Ovary (tissue), 9 donors: ENCODE measurements around the gene KRTAP5-2. TPM values are rescaled to one million over a fixed set of nuclear protein-coding genes. Genes with fewer than 3 reads are reported as not detected.
A peak's percentile ranks its signal among the peaks of the same experiment; 100 is the strongest.

Experiments
- DNase-seq, 5 donors: peaks; one replicate each; pipeline ENCODE4 v3.0.0-alpha.2; 2019 to 2020
- H3K27ac ChIP-seq, 2 donors: fragments of 200-600 bp; one replicate each; pipeline versions ENCODE4 v1.5.1 to v1.8.0; 2019 to 2022
- H3K27me3 ChIP-seq: fragments of 200-600 bp; one replicate; pipeline ENCODE4 v1.8.0; 2022
- H3K36me3 ChIP-seq: fragments of 200-600 bp; sonication (generic); one replicate; pipeline ENCODE4 v1.5.1; 2019
- H3K4me1 ChIP-seq: one replicate; pipeline ENCODE4 v1.8.1; 2013; ENCODE audit warnings: mild to moderate bottlenecking, moderate library complexity; ENCODE audit not compliant: insufficient read depth
- H3K4me3 ChIP-seq: fragments of 200-600 bp; sonication (generic); one replicate; pipeline ENCODE4 v1.5.1; 2017
- H3K9me3 ChIP-seq, 2 donors: fragments of 200-600 bp in 1 of 2; sonication (generic) in 1 of 2; one replicate each; pipeline versions ENCODE4 v1.5.1 to v1.8.1; 2013 to 2019; ENCODE audit warnings: mild to moderate bottlenecking in 1 of 2, moderate library complexity in 1 of 2
- EP300 ChIP-seq: sonication (generic); formaldehyde crosslinking; IDR thresholded peaks from one replicate; pipeline ENCODE4 v1.6.1; 2017; ENCODE audit warnings: antibody characterized with exemption
- POLR2A ChIP-seq: fragments of 450-650 bp; IDR thresholded peaks from one replicate; pipeline ENCODE4 v1.6.1; 2017; ENCODE audit warnings: antibody characterized with exemption, mild to moderate bottlenecking, moderate library complexity
- WGBS, 3 donors: extraction: QIAGEN DNeasy Blood & Tissue Kit in 1 of 3; methylation state at CpG; one replicate each; pipeline versions ENCODE4 v1.1.5 to v1.1.7; 2013 to 2017; 5-methylcytosine and 5-hydroxymethylcytosine counted together
- intact Hi-C, 4 donors: fragments of 100-400 bp; cut with DNase I; formaldehyde crosslinking; loops; one replicate each; pipeline versions ENCODE4 v1.11.0 to v1.15.1; 2022 to 2023
- polyA plus RNA-seq, 2 donors: library from polyadenylated mRNA; stranded (reverse); fragments of 200-250 nt in 1 of 2; fragments of 350-450 nt in 1 of 2; fragmentation: Illumina TruSeq in 1 of 2; extraction: RNeasy Lipid Tissue Mini Kit (QIAGEN cat#74804) in 1 of 2; gene quantifications; one replicate each; pipeline ENCODE4 v1.2.3, GENCODE V29; 2013 to 2014
- total RNA-seq, 7 donors: library from RNA; depleted of rRNA in 2 of 7; stranded (reverse); fragments of >200 nt in 2 of 7; fragmentation: NEBNext Ultra II Directional in 3 of 7; extraction: Animal tissue kit (Norgen Biotek cat#: 25700) in 3 of 7; gene quantifications; one replicate each; pipeline versions ENCODE4 v1.1.0 to v1.2.4, GENCODE V29; 2016 to 2023
- TF ChIP-seq, protein P1 (sequence below), 3 donors: fragments of 450-650 bp in 2 of 3; fragments of 200-600 bp in 1 of 3; IDR thresholded peaks; one replicate each; pipeline versions ENCODE4 v1.5.1 to v1.8.0; 2016 to 2022; ENCODE audit warnings: antibody characterized with exemption in 3 of 3, mild to moderate bottlenecking in 1 of 3
- donor health status: DM: no; HTN: no; CAD: no; lungs with moderate emphysema.
- donor health status: DM: no; HTN: no; CAD: no.
- donor health status: Bipolar disorder and iron deficiency.
- donor health status: DM: yes; HTN: yes; CAD: no.
- donor health status: DM: no; HTN: no; CAD: no.
- donor health status: DM: yes; HTN: yes; CAD: no.

KRTAP5-2 gene
- total and polyA plus RNA-seq, 9 donors = not detected

DNA sequence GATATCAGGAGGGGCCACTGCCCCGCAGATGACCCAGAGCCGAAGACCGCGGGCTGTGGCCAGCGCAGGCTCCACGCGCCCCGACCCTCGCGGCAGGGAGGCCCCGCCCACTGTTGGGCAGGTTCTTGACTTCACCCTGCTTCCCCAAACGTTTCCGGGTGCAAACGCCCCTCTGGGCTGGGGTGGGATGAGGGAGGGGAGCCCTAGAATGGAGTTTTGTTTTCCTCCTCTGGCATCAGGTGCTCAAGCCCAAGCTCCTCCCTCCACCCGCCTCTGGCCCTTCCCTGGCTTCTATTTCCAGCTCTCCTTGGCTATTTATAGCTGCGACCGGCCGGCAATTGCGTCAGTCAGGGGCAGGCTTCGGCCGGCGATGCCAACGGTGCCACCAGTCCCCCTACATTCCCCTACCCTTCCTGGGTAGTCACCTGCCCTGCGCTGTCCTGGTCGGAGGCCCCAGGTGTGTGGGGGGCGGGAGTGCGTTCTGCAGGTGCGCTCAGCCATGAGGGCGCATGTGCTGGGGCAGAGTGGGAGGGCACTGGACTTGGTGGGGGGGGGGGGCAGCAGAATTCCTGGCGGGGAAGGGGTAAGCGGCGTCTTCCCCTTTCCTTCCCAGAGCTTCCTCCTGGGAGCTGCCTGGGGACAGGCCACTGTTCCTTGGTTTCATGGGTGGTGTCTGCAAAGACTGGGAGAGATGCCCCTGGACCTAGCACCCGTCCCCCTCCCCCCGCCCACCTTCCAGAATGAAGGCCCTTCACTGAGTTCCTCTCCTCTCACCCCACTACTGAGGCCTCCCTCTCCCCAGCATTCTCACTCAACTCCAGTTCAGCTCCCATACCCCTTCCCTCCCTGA lies 49.6 kb downstream of the KRTAP5-2 start:
- H3K4me1 ChIP-seq = peaks cover 2% of the 10 kb centered on the region
- H3K36me3 ChIP-seq = no peaks in the 10 kb centered on the region
- TF ChIP-seq EP300 (no peak), POLR2A (no peak)
- TF ChIP-seq, protein P1, sequence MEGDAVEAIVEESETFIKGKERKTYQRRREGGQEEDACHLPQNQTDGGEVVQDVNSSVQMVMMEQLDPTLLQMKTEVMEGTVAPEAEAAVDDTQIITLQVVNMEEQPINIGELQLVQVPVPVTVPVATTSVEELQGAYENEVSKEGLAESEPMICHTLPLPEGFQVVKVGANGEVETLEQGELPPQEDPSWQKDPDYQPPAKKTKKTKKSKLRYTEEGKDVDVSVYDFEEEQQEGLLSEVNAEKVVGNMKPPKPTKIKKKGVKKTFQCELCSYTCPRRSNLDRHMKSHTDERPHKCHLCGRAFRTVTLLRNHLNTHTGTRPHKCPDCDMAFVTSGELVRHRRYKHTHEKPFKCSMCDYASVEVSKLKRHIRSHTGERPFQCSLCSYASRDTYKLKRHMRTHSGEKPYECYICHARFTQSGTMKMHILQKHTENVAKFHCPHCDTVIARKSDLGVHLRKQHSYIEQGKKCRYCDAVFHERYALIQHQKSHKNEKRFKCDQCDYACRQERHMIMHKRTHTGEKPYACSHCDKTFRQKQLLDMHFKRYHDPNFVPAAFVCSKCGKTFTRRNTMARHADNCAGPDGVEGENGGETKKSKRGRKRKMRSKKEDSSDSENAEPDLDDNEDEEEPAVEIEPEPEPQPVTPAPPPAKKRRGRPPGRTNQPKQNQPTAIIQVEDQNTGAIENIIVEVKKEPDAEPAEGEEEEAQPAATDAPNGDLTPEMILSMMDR (IDR thresholded peaks at IDR 0.05) = no peak
- H3K27ac ChIP-seq = peak overlapping the region in 1 of 2 donors; percentile 52
- H3K4me3 ChIP-seq = peak overlapping the region; percentile 16
- peak; percentile 32 to 62 (median 56) for DNase-seq
- 4 to 15% (median 8%) methylated on average over 23 to 34 of the region's 34 CpGs for WGBS, 3 donors
- intact Hi-C loops = loop anchor here in 1 of 4 donors (1.0 kb wide), 1 partner anchor 24 kb away; the partner anchor contains the start of gene DUSP8
- H3K9me3 ChIP-seq = no peaks in the 10 kb centered on the region
- peaks cover 6% of the 10 kb centered on the region for H3K27me3 ChIP-seq

DNA sequence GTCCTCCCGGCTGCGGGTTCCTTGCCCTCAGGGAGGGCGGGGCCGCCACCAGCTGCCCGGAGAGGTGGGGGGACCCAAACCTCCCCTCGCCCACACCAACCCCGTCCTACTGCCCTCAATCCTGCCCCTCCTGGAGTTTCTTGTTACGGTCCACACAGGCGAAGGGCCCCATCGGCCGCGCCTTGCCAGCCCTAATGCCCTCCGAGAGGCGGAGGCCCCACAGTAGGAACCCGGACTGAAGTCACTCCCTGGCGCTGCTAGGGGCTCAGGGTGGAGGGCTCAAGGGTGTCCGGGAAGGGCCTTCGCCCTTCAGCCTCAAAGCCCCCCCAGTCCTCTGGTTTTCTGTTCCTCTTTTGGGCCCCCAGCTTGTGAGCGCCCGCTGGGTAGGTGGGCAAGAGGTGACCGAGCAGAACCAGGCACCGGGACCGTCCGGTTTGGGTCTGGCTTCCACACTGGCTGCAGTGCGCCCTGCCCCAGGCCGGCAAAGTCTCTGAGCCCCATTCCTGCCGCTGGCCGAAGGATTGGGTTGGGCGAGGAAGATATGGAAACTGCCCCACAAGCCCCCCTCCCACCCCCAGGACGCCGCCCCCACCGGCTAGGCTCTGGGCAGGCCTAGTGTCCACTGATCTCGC lies 50.5 kb downstream of the KRTAP5-2 start:
- H3K27ac ChIP-seq = peak overlapping the region; percentile 19 to 30
- 6 to 18% (median 11%) methylated on average over 31 to 33 of the region's 33 CpGs for WGBS, 3 donors

More for the DNA sequence above, 50.5 kb downstream of the KRTAP5-2 start:
- no peak for DNase-seq
- Histone ChIP-seq H3K27me3 (peaks cover 6% of the 10 kb centered on the region), H3K36me3 (no peaks in the 10 kb centered on the region), H3K4me3 (peak overlapping the region; percentile 16), H3K4me1 (peaks cover 2% of the 10 kb centered on the region), H3K9me3 (no peaks in the 10 kb centered on the region)
- TF ChIP-seq EP300 (no peak), POLR2A (no peak)
- TF ChIP-seq, protein P1 (IDR thresholded peaks at IDR 0.05) = no peak
- intact Hi-C loops = loop anchor here in 1 of 4 donors (1.0 kb wide), 1 partner anchor 25 kb away; the partner anchor contains the start of gene DUSP8

Other genes starting within 250 kb of the KRTAP5-2 start
- 1 to 10 TPM in 3 of 7 donors, under 1 TPM in 4; 0.35 to 1.5 (median 0.68) TPM for gene BRSK2, start 208.4 kb downstream of the KRTAP5-2 start, total RNA-seq
- under 1 TPM; 0.22 to 0.52 TPM for gene BRSK2, start 208.4 kb downstream of the KRTAP5-2 start, polyA plus RNA-seq
- gene MOB2, start 111.5 kb downstream of the KRTAP5-2 start, total RNA-seq = 10 to 100 TPM; 28.5 to 47.2 (median 31.3) TPM
- 10 to 100 TPM; 32.0 to 50.1 TPM for gene MOB2, start 111.5 kb downstream of the KRTAP5-2 start, polyA plus RNA-seq
- 10 to 100 TPM in 2 of 7 donors, 1 to 10 TPM in 3, under 1 TPM in 2; 0.38 to 14.9 (median 1.3) TPM for gene DUSP8, start 26.0 kb downstream of the KRTAP5-2 start, total RNA-seq
- 1 to 10 TPM in 1 of 2 donors, under 1 TPM in 1; 0.59 to 1.6 TPM for gene DUSP8, start 26.0 kb downstream of the KRTAP5-2 start, polyA plus RNA-seq
- gene KRTAP5-1, start 13.0 kb downstream of the KRTAP5-2 start, total RNA-seq = not detected
- not detected for gene KRTAP5-1, start 13.0 kb downstream of the KRTAP5-2 start, polyA plus RNA-seq
- gene KRTAP5-3, start 10.2 kb upstream of the KRTAP5-2 start, total RNA-seq = not detected
- not detected for gene KRTAP5-3, start 10.2 kb upstream of the KRTAP5-2 start, polyA plus RNA-seq
- not detected for gene KRTAP5-4, start 23.8 kb upstream of the KRTAP5-2 start, total RNA-seq
- not detected for gene KRTAP5-4, start 23.8 kb upstream of the KRTAP5-2 start, polyA plus RNA-seq
- not detected for gene KRTAP5-5, start 31.5 kb upstream of the KRTAP5-2 start, total RNA-seq
- not detected for gene KRTAP5-5, start 31.5 kb upstream of the KRTAP5-2 start, polyA plus RNA-seq
- not detected for gene KRTAP5-6, start 98.9 kb upstream of the KRTAP5-2 start, total RNA-seq
- not detected for gene KRTAP5-6, start 98.9 kb upstream of the KRTAP5-2 start, polyA plus RNA-seq
- gene IFITM10, start 152.3 kb upstream of the KRTAP5-2 start, total RNA-seq = 1 to 10 TPM in 3 of 7 donors, under 1 TPM in 4; 0.56 to 3.6 (median 0.98) TPM
- gene IFITM10, start 152.3 kb upstream of the KRTAP5-2 start, polyA plus RNA-seq = under 1 TPM; 0.15 to 0.22 TPM
- 100 to 1,000 TPM; 107 to 545 (median 191) TPM for gene CTSD, start 165.6 kb upstream of the KRTAP5-2 start, total RNA-seq
- 100 to 1,000 TPM in 1 of 2 donors, 10 to 100 TPM in 1; 89.0 to 200 TPM for gene CTSD, start 165.6 kb upstream of the KRTAP5-2 start, polyA plus RNA-seq
- gene SYT8, start 236.7 kb upstream of the KRTAP5-2 start, total RNA-seq = 1 to 10 TPM in 1 of 7 donors, under 1 TPM in 1, not detected in 5; 0.24 to 2.4 TPM
- not detected for gene SYT8, start 236.7 kb upstream of the KRTAP5-2 start, polyA plus RNA-seq
- gene TNNI2, start 240.7 kb upstream of the KRTAP5-2 start, total RNA-seq = 1 to 10 TPM in 1 of 7 donors, under 1 TPM in 2, not detected in 4; 0.61 to 1.2 (median 0.70) TPM
- gene TNNI2, start 240.7 kb upstream of the KRTAP5-2 start, polyA plus RNA-seq = under 1 TPM in 1 of 2 donors, not detected in 1; 0.41 TPM